DND-41 (cell line): ENCODE measurements around the gene BCL11A.

ENCODE experiments used
- ATAC-seq: fragments of 200-7000 bp; cut with Tn5 transposase; 3 replicates; pipeline ENCODE4 v1.9.1; 2021; ENCODE audit warnings: low read depth; ENCODE audit not compliant: insufficient read depth
- DNase-seq: peaks from one replicate; pipeline ENCODE4 v3.0.0-alpha.2; 2020
- H2AFZ ChIP-seq: 2 replicates; pipeline ENCODE4 v1.6.0; 2012; ENCODE audit warnings: low read depth, low read length
- H3K27ac ChIP-seq: 2 replicates; pipeline ENCODE4 v1.5.1; 2012; ENCODE audit warnings: low read length, inconsistent platforms
- H3K27me3 ChIP-seq: fragments of 200-600 bp; sonication (generic); 2 replicates; pipeline ENCODE4 v1.6.0; 2012; ENCODE audit warnings: low read length, mild to moderate bottlenecking, inconsistent platforms; ENCODE audit not compliant: insufficient read depth, poor library complexity
- H3K36me3 ChIP-seq: 2 replicates; pipeline ENCODE4 v1.5.1; 2012; ENCODE audit warnings: low read length, inconsistent platforms; ENCODE audit not compliant: insufficient read depth
- H3K4me1 ChIP-seq: 2 replicates; pipeline ENCODE4 v1.5.1; 2012; ENCODE audit warnings: mild to moderate bottlenecking, low read length; ENCODE audit not compliant: insufficient read depth
- H3K4me2 ChIP-seq: 2 replicates; pipeline ENCODE4 v1.6.0; 2012; ENCODE audit warnings: mild to moderate bottlenecking, moderate library complexity, low read length, inconsistent platforms; ENCODE audit not compliant: insufficient read depth
- H3K4me3 ChIP-seq, 2 experiments: fragments of 200-600 bp in 1 of 2; shearing (Covaris generic) in 1 of 2; 2 replicates each; pipeline ENCODE4 v1.5.1; 2012 to 2016; ENCODE audit warnings: inconsistent platforms in 2 of 2, low read length in 2 of 2, mild to moderate bottlenecking in 2 of 2, low read depth in 1 of 2, moderate library complexity in 1 of 2
- H3K79me2 ChIP-seq: 2 replicates; pipeline ENCODE4 v1.6.0; 2012; ENCODE audit warnings: low read length, inconsistent platforms; ENCODE audit not compliant: insufficient read depth
- H3K9ac ChIP-seq: 2 replicates; pipeline ENCODE4 v1.6.0; 2012; ENCODE audit warnings: low read depth, mild to moderate bottlenecking, inconsistent platforms, low read length, moderate library complexity
- H3K9me3 ChIP-seq: 2 replicates; pipeline ENCODE4 v1.5.1; 2012; ENCODE audit warnings: low read length, moderate library complexity, mild to moderate bottlenecking, inconsistent platforms; ENCODE audit not compliant: insufficient read depth, severe bottlenecking
- H4K20me1 ChIP-seq: 2 replicates; pipeline ENCODE4 v1.6.0; 2012; ENCODE audit warnings: low read length; ENCODE audit not compliant: insufficient read depth
- CTCF ChIP-seq: IDR thresholded peaks from 2 replicates; pipeline ENCODE4 v1.5.1; 2012; ENCODE audit warnings: borderline replicate concordance, low read length, moderate library complexity, mild to moderate bottlenecking; ENCODE audit not compliant: poor library complexity, severe bottlenecking; ENCODE audit errors: extremely low read depth
- EZH2 ChIP-seq: IDR thresholded peaks from 3 replicates; pipeline ENCODE4 v1.6.1; 2012; ENCODE audit warnings: borderline replicate concordance, low read depth, mild to moderate bottlenecking, moderate library complexity, low read length, inconsistent platforms; ENCODE audit not compliant: severe bottlenecking

BCL11A gene

GRCh38 chr2:60469536-60470317 is 83.7 kb downstream of the BCL11A start:
- Histone ChIP-seq H4K20me1 (peaks cover 22% of the 10 kb centered on the region), H3K27me3 (no peaks in the 10 kb centered on the region), H3K27ac (no peak overlapping the region), H3K79me2 (peaks cover 73% of the 10 kb centered on the region), H3K9ac (no peak overlapping the region), H3K4me1 (no peaks in the 10 kb centered on the region), H3K36me3 (peaks cover 65% of the 10 kb centered on the region), H3K9me3 (no peaks in the 10 kb centered on the region), H3K4me3 (no peak overlapping the region), H3K4me2 (no peak overlapping the region), H2AFZ (no peak overlapping the region)
- DNase-seq (no peak), ATAC-seq (no peak)
- TF ChIP-seq CTCF (no peak), EZH2 (no peak)

GRCh38 chr2:60468382-60469085 is 84.9 kb downstream of the BCL11A start:
- Histone ChIP-seq H2AFZ (no peak overlapping the region), H3K9ac (no peak overlapping the region), H3K4me3 (no peak overlapping the region), H3K4me2 (no peak overlapping the region), H4K20me1 (peaks cover 22% of the 10 kb centered on the region), H3K4me1 (no peaks in the 10 kb centered on the region), H3K27me3 (no peaks in the 10 kb centered on the region), H3K27ac (no peak overlapping the region), H3K9me3 (no peaks in the 10 kb centered on the region), H3K79me2 (peaks cover 62% of the 10 kb centered on the region), H3K36me3 (peaks cover 64% of the 10 kb centered on the region)
- DNase-seq (no peak), ATAC-seq (no peak)
- TF ChIP-seq EZH2 (no peak), CTCF (no peak)

GRCh38 chr2:60466161-60466702 is 87.2 kb downstream of the BCL11A start:
- TF ChIP-seq EZH2 = no peak
- no peak for TF ChIP-seq CTCF
- Histone ChIP-seq H4K20me1 (peaks cover 20% of the 10 kb centered on the region), H3K9me3 (no peaks in the 10 kb centered on the region), H3K27ac (no peak overlapping the region), H3K4me3 (no peak overlapping the region), H3K36me3 (peaks cover 64% of the 10 kb centered on the region), H2AFZ (no peak overlapping the region), H3K27me3 (no peaks in the 10 kb centered on the region), H3K9ac (no peak overlapping the region), H3K4me1 (no peaks in the 10 kb centered on the region), H3K4me2 (no peak overlapping the region), H3K79me2 (peaks cover 53% of the 10 kb centered on the region)
- no peak for ATAC-seq
- no peak for DNase-seq
